ENCODE measurements around the gene SYT5.

- TF ChIP-seq CTCF (IDR thresholded peaks at IDR 0.05 in 2 of 3, conservative IDR thresholded peaks at IDR 0.05 in 1 of 3; ENCODE audit: borderline replicate concordance in 1 of 3, insufficient read depth in 1 of 3, low read depth in 2 of 3, low read length in 2 of 3): no peak
- no peak for TF ChIP-seq POLR2AphosphoS5 (IDR thresholded peaks at IDR 0.05; ENCODE audit: low read depth, low read length)
- no peak for TF ChIP-seq EZH2 (IDR thresholded peaks at IDR 0.05)
- no peak for TF ChIP-seq SIN3A (IDR thresholded peaks at IDR 0.05; ENCODE audit: low read depth)
Observed at GRCh38 chr19:55174425-55175116, 5.5 kb downstream of the SYT5 start.
